ENCODE results near the gene GTF2IRD2.
"Not testable (repeated sequence)": the region's sequence is repeated elsewhere in the genome, so short reads cannot be mapped to it uniquely, and the experiment has no call there.

The GTF2IRD2 gene

DNA sequence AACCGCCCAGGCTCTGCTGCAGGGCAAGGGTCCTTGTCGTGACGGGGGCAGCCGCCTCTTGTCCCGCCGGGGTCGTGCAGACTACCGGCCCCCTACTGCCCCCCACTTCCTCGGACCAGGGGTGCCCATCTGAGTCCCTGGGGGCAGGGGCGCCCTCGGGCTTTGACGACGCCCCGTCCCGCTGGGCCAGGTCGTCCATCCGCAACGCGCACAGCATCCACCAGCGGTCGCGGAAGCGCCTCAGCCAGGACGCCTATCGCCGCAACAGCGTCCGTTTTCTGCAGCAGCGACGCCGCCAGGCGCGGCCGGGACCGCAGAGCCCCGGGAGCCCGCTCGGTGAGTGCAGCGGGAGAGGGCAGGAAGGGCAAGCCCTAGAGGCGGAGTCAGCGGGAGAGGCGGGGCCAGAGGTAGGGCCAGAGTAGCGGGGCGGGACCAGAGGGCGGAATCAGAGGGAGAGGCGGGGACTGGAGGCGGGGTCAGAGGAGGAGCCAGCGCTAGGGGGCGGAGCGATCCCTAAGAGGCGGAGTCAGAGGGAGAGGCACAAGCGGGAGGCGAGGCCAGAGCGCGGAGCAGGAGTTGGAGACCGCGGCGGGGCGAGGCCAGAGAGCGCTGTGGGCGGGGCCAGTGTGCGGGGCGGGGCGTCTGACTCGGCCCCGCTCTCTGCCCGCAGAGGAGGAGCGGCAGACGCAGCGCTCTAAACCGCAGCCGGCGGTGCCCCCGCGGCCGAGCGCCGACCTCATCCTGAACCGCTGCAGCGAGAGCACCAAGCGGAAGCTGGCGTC, 62.8 kb downstream of the GTF2IRD2 start:
- peak; percentile 91 to 97 (median 93) for DNase-seq (ENCODE audit: low read depth in 3 of 3)

DNA sequence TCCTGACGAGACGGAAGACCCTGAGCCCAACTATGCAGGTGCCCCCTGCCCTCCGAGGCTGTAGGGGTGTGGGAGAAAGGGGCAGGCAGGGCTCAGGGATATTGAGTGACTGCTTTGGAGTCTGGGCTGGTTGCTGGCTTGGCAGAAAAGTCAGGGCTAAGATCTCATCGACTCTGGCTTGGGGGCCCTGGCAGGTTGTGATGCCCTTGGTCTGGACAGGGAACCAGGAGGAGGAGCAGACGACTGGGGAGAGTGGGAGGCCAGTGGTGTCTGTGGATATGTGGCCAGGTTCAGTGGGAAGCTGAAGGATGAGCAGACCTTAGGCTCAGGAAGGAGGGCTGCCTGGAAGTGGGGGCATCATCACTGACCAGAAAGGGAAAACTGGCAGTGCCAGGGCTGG, 67.8 kb downstream of the GTF2IRD2 start:
- DNase-seq (ENCODE audit: low read depth in 3 of 3) = not testable (repeated sequence)

DNA sequence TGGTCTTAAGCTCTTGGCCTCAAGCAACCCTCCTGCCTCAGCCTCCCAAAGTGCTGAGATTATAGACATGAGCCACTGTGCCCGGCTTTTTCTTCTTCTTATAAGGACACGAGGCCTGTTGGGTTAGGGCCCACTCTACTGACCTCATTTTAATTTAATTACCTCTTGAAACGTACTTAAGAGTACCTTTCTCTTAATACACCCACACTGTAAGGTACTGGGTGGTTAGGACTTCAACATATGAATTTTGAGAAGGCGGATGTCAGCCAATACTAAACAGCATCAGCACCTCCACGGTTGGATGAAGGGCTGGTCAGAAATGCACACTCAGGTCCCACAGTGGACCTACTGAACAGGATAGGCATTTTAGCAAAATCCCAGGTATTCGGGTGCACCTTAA, 69.7 kb downstream of the GTF2IRD2 start:
- not testable (repeated sequence) for DNase-seq (ENCODE audit: low read depth in 3 of 3)

DNA sequence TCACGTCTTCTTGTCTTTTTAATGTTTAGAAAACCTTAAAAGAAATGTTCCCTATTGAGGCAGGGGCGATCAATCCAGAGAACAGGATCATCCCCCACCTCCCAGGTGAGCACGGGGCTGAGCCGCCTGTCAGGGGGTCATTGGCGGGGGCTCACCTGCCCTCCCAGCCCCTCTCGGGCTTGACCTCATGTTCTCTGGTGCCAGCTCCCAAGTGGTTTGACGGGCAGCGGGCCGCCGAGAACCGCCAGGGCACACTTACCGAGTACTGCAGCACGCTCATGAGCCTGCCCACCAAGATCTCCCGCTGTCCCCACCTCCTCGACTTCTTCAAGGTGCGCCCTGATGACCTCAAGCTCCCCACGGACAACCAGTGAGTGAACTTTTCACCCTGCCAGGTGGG, 72.4 kb downstream of the GTF2IRD2 start:
- not testable (repeated sequence) for DNase-seq (ENCODE audit: low read depth in 3 of 3)

DNA sequence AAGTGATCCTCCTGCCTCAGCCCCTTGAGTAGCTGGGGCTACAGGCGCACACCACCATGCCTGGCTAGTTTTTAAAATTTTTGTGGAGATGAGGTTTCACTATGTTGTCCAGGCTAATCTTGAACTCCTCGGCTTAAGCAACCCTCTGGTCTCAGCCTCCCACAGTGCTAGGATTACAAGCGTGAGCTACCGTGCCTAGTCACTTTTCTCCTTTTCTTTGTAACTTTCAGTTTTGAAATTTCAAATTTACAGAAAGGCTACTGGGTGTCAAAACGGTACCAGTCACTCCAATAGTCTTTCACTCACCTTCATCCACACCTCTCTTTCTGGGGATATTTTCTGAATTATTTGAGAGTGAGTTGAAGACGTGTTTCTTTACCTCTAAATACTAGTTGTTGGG, 76.3 kb downstream of the GTF2IRD2 start:
- DNase-seq (ENCODE audit: low read depth in 3 of 3) = not testable (repeated sequence)

DNA sequence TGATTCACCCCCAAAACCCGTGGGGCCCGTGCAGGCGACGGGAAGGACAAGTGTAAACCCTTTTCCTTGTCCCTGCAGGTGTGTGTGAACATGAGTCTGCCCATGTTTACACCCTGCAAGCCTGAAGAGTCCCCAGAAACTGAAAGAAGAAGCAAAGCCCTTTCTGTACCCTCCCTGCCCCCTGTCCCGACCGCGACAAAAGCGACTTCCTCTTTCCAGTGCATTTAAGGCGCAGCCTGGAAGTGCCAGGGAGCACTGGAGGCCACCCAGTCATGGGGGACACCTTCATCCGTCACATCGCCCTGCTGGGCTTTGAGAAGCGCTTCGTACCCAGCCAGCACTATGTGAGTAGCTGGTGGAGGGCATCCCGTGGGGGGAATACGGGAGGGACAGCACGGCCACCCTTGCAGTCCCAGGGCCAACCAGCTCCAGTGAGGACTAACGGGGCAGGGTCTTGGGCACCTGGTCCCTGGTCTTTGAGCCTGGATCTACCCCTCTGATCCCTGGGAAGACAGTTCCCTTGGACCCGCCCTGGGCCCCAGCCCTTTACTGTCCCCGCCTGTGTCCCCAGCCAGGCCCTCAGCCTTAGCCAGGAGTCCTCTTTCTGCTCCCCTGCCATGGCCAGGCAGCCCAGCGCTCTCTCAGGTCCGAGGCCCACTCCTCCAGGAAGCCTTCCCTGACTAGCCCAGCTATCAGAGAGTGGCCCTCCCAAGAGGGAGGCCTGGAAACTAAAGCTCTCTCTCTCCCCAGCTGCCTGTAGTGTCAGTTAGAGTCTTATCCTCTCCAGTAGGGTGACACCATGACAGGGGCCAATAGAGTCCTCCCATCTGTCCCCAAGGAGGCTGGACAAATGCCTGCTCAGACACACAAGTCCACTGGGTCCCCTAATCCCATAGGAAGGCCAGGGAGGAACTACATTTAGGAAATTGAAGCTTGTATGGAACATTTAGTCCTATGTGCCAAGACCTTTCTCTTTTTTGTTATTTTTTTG, 77.3 kb downstream of the GTF2IRD2 start, which contains the start of gene NCF1:
TSS of gene NCF1 (plus strand) at position 252 of the 991 bp plus-strand sequence. CDS start at position 273, 21 bp downstream.
- DNase-seq (ENCODE audit: low read depth in 3 of 3) = not testable (repeated sequence)

DNA sequence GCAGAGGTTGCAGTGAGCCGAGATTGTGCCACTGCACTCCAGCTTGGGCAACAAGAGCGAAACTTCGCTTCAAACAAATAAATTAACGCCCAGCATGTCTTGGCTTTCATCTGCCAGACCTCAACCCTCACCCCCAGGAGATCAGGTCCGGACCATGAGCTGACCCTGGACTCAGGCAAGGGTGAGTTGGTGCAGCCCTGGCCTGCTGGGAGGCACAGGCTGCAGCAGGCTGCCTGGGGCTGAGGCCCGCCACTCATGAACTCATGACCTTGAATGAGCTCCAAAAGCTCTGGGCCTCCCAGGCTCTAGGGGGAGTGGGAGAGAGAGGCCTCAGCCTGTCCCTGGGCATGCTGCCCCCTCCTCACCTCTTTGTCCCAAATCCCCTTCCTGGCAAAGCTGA, 79.3 kb downstream of the GTF2IRD2 start:
- not testable (repeated sequence) for DNase-seq (ENCODE audit: low read depth in 3 of 3)

DNA sequence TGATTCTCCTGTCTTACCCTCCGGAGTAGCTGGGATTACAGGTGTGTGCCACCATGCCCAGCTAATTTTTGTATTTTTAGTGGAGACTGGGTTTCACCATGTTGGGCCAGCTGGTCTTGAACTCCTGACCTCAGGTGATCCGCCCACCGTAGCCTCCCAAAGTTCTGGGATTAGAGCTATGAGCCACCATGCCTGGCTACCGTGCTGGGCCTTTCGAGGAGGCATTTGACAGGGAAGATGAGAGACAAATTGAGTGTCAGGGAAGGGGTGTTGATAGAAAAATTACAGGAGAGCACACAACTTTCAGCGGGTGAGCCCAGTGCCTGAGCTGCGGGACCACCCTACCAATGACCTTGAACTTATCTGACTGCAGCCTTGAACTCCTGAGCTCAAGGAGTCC, 81.3 kb downstream of the GTF2IRD2 start:
- DNase-seq (ENCODE audit: low read depth in 3 of 3) = not testable (repeated sequence)

DNA sequence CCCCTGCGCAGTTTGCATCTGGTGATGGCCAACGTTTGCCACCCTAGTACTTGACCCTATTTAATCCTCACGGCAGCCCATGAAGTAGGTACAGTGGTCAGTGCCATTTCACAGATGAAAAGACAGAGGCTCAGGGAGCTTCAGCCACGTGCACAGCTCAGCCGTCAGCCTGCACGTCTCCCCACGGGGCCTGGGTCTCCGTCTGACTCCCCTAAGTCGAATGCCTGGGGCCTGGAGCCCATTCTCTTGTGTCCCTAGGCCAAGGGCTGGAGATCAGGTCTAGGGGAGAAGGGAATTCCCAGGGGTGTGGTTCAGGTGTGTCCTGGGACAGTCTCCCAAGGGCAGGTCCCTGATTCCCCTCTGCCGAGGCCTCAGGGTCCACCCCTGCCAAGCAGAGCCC, 84.4 kb downstream of the GTF2IRD2 start:
- not testable (repeated sequence) for DNase-seq (ENCODE audit: low read depth in 3 of 3)

DNA sequence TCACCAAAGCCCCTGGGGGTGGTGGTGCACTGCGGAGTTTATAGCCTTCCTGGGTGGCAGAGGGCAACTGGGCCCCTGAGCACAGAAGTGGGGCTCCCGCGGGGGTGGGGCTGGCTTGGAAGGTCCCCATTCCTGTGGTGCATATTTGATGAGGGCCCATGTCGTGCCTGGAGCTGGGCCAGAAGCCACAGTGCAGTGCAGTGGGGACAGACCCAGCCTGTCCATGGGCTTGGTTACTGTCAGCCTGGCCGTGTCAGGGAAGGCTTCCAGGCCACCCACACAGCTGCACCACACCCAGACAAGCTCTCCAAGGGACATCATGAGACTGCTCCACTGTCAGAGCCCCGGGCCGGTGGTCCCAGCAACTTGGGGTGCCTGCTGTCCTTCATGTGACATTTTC, 84.9 kb downstream of the GTF2IRD2 start:
- not testable (repeated sequence) for DNase-seq (ENCODE audit: low read depth in 3 of 3)

DNA sequence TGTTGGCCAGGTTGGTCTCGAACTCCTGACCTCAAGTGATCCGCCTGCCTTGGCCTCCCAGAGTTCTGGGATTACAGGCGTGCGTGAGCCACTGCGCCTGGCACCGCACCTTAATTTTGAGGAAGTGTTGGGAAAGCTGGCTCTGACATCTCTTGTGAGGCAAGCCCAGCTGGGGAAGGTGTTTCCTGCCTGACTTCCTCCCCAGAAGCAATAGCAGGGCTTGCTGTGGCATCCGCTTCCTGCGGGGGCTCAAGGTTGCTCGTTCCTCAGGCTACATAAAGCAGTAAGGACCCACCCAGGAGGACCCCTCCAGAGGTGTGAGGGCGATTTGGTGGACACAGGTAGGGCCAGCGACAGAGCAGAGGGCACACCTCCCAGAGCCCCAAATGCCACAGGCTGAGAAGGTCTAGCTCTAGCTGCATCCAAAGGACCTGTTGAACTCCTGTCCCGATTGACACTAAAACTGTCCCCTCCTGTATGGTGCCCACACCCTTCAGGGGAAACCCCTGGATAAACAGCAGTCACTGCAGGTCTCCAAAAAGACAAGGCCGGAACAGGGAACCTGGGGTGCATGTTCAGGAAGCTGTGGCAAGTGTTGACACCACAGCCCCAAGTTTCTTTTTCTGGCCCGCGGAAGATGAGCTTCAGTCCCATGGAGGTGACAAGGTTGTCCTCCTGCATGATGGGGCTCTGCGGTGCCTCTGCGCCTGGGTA, 86.0 kb downstream of the GTF2IRD2 start:
- DNase-seq (ENCODE audit: low read depth in 3 of 3) = not testable (repeated sequence)

DNA sequence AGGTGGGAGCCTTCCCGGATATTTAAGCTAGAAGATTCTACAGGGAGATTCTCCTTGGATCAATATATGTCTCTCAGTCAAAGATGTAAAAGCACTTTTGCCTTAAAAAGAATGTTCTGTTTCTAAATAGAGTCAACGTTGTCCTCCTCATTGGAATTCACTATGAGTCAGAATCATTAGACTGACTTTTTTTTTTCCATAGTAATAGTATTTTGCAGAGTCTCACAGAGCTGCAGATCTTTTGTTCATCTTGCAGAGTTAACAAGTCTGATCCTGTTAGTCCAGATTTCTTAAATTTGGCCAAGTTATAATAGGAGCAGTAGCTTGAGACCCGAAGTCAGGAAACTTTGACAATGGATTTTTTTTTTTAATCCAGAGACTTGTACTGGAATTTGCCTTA, 92.4 kb downstream of the GTF2IRD2 start:
- DNase-seq (ENCODE audit: low read depth in 3 of 3) = not testable (repeated sequence)

DNA sequence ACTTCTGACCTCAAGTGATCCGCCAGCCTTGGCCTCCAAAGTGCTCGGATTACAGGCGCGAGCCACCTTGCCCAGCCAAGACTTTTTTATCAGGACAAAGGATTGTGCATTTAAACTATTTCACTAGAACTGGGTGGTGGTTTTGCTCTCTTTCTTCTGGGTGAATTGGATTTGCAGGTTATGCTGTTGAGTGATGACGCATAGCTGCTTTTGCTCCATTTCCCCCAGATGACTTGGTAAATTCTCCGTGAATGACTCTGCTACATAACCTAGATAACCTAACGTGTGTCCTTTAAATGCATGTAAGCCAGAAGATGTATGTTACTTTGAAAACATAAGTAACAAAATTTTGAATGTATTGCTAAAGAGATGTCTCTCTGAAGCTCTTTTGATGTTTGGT, 93.1 kb downstream of the GTF2IRD2 start:
- not testable (repeated sequence) for DNase-seq (ENCODE audit: low read depth in 3 of 3)

DNA sequence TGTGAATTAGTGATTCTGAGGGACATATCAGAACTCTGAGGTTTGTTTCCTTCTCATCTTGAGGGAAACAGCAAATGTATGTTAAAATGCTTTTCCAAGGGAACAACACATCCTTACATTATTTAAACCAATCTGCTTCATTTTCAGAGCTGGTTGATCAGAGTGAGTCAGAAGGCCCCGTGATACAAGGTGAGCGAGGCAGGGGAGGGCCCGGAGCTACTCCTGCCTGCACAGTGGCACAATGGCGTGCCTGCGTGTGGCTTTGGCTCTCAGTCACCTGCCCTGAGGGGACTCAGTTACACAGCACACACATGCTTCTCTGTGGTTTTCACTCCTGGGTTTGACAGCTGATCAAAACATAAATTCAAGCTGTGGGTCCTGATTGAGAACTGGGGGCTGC, 94.7 kb downstream of the GTF2IRD2 start:
- DNase-seq (ENCODE audit: low read depth in 3 of 3) = not testable (repeated sequence)

DNA sequence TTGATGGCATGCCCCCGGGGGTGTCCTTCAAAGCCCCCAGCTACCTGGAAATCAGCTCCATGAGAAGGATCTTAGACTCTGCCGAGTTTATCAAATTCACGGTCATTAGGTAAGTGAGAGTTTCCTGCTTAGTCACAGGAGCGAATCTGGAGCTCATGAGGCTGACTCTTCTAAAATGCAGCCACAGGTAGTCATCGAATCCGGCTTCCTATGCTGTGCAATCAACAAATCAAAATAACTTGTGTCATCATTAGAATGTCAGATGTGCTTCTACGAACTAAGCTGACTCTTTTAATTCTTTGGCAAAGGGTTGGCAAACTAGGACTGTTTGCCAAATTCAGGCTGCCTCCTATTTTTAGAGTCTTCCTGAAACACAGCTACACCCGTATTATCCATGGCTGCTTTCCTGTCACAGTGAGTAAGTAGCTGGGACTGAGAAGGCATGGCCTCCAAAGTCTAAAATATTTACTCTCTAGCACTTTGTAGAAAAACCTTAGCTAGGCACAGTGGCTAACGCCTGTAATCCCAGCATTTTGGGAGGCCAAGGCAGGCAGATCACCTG, 97.4 kb downstream of the GTF2IRD2 start:
- not testable (repeated sequence) for DNase-seq (ENCODE audit: low read depth in 3 of 3)
